WTC11 (cell line): Measurements from ENCODE around the gene ZNF664. TPM values are rescaled to one million over a fixed set of nuclear protein-coding genes. Genes with fewer than 3 reads are reported as not detected.

Source experiments
- ATAC-seq: fragments of 200-7000 bp; cut with Tn5 transposase; 2 replicates; pipeline ENCODE4 v1.10.0; 2021; ENCODE audit warnings: mild to moderate bottlenecking, moderate library complexity
- CTCF ChIA-PET: fragments of 300-600 bp; sonication (Branson Sonifier 250); formaldehyde crosslinking; loops from one replicate; lab custom pipeline; 2021; ENCODE audit warnings: antibody characterized with exemption; lab: Charles Lee
- POLR2A ChIA-PET: fragments of 350-600 bp; sonication (Branson Sonifier 250); formaldehyde crosslinking; loops from one replicate; lab custom pipeline; 2021; ENCODE audit warnings: antibody characterized with exemption; lab: Charles Lee
- DNase-seq: peaks from one replicate; pipeline ENCODE4 v3.0.0; 2021; ENCODE audit warnings: low spot score
- H3K27ac Mint-ChIP-seq: 2 replicates; pipeline ENCODE4 v1.8.0; 2021; ENCODE audit warnings: mixed read lengths
- H3K27me3 Mint-ChIP-seq: 2 replicates; pipeline ENCODE4 v1.8.0; 2021; ENCODE audit warnings: low read depth, mild to moderate bottlenecking, moderate library complexity, mixed read lengths
- H3K36me3 Mint-ChIP-seq: 2 replicates; pipeline ENCODE4 v1.8.0; 2021; ENCODE audit warnings: mixed read lengths
- H3K4me1 Mint-ChIP-seq: 2 replicates; pipeline ENCODE4 v1.8.0; 2022; ENCODE audit warnings: mixed read lengths
- H3K4me3 Mint-ChIP-seq: 2 replicates; pipeline ENCODE4 v1.8.0; 2021; ENCODE audit warnings: mild to moderate bottlenecking, moderate library complexity, mixed read lengths
- H3K9me3 Mint-ChIP-seq: 2 replicates; pipeline ENCODE4 v1.8.0; 2021; ENCODE audit warnings: mixed read lengths
- ATF1 ChIP-seq: sonication (generic); formaldehyde crosslinking; IDR thresholded peaks from 2 replicates; pipeline ENCODE4 v1.8.1; 2023; ENCODE audit warnings: mild to moderate bottlenecking, moderate library complexity, missing genetic modification reagents
- CREB1 ChIP-seq: sonication (generic); formaldehyde crosslinking; IDR thresholded peaks from 2 replicates; pipeline ENCODE4 v1.8.0; 2023; ENCODE audit warnings: mild to moderate bottlenecking, missing genetic modification reagents
- CTCF ChIP-seq: fragments of 200-600 bp; IDR thresholded peaks from 2 replicates; pipeline ENCODE4 v1.8.0; 2022; ENCODE audit warnings: antibody characterized with exemption
- ESRRA ChIP-seq: sonication (generic); formaldehyde crosslinking; IDR thresholded peaks from 2 replicates; pipeline ENCODE4 v1.8.1; 2022; ENCODE audit warnings: mild to moderate bottlenecking, missing genetic modification reagents, borderline replicate concordance
- GABPB1 ChIP-seq: sonication (generic); formaldehyde crosslinking; IDR thresholded peaks from 2 replicates; pipeline ENCODE4 v1.8.1; 2023; ENCODE audit warnings: mild to moderate bottlenecking, missing genetic modification reagents
- JUN ChIP-seq: sonication (generic); formaldehyde crosslinking; IDR thresholded peaks from 2 replicates; pipeline ENCODE4 v1.8.0; 2023; ENCODE audit warnings: mild to moderate bottlenecking, missing genetic modification reagents
- NR1H2 ChIP-seq: sonication (generic); formaldehyde crosslinking; IDR thresholded peaks from 2 replicates; pipeline ENCODE4 v1.9.0; 2021; ENCODE audit warnings: mild to moderate bottlenecking, moderate library complexity, missing genetic modification reagents
- OVOL2 ChIP-seq: fragments of 250-450 bp; sonication (Bioruptor Pico); IDR thresholded peaks from 2 replicates; pipeline ENCODE4 v1.9.0; 2021; ENCODE audit warnings: mild to moderate bottlenecking, borderline replicate concordance
- PREB ChIP-seq: sonication (generic); formaldehyde crosslinking; IDR thresholded peaks from 2 replicates; pipeline ENCODE4 v1.8.1; 2022; ENCODE audit warnings: mild to moderate bottlenecking, missing genetic modification reagents, moderate library complexity, borderline replicate concordance
- PRRX2 ChIP-seq: fragments of 250-450 bp; sonication (Bioruptor Pico); IDR thresholded peaks from 2 replicates; pipeline ENCODE4 v1.8.0; 2021; ENCODE audit warnings: mild to moderate bottlenecking
- RELA ChIP-seq: sonication (generic); formaldehyde crosslinking; IDR thresholded peaks from 2 replicates; pipeline ENCODE4 v1.8.1; 2022; ENCODE audit warnings: missing genetic modification reagents, mild to moderate bottlenecking, borderline replicate concordance
- ZBTB21 ChIP-seq: sonication (generic); formaldehyde crosslinking; IDR thresholded peaks from 2 replicates; pipeline ENCODE4 v1.8.1; 2023; ENCODE audit warnings: mild to moderate bottlenecking, missing genetic modification reagents, borderline replicate concordance
- ZMAT4 ChIP-seq: fragments of 250-450 bp; sonication (Bioruptor Pico); IDR thresholded peaks from 2 replicates; pipeline ENCODE4 v1.9.0; 2021; ENCODE audit warnings: mild to moderate bottlenecking
- ZNF121 ChIP-seq: sonication (generic); formaldehyde crosslinking; IDR thresholded peaks from 2 replicates; pipeline ENCODE4 v1.8.0; 2023; ENCODE audit warnings: missing genetic modification reagents
- ZNF219 ChIP-seq: sonication (generic); formaldehyde crosslinking; IDR thresholded peaks from 2 replicates; pipeline ENCODE4 v1.8.0; 2023; ENCODE audit warnings: missing genetic modification reagents, mild to moderate bottlenecking, borderline replicate concordance
- ZNF232 ChIP-seq: sonication (generic); formaldehyde crosslinking; IDR thresholded peaks from 2 replicates; pipeline ENCODE4 v1.8.0; 2022; ENCODE audit warnings: mild to moderate bottlenecking, missing genetic modification reagents
- ZNF317 ChIP-seq: sonication (generic); formaldehyde crosslinking; IDR thresholded peaks from 2 replicates; pipeline ENCODE4 v1.8.1; 2023; ENCODE audit warnings: low read depth, mild to moderate bottlenecking, moderate library complexity, missing genetic modification reagents, borderline replicate concordance
- ZNF416 ChIP-seq: fragments of 250-450 bp; sonication (Bioruptor Pico); IDR thresholded peaks from 2 replicates; pipeline ENCODE4 v1.9.0; 2021; ENCODE audit warnings: mild to moderate bottlenecking, inconsistent platforms
- ZNF512 ChIP-seq: sonication (generic); formaldehyde crosslinking; IDR thresholded peaks from 2 replicates; pipeline ENCODE4 v1.8.1; 2022; ENCODE audit warnings: missing genetic modification reagents, borderline replicate concordance
- ZNF671 ChIP-seq: fragments of 250-450 bp; sonication (Bioruptor Pico); IDR thresholded peaks from 2 replicates; pipeline ENCODE4 v1.8.0; 2021; ENCODE audit warnings: mild to moderate bottlenecking
- total RNA-seq: library from RNA; stranded (reverse); gene quantifications from 3 replicates; pipeline ENCODE4 v1.2.3, GENCODE V29; 2021

The ZNF664 gene
- total RNA-seq, 1 experiment from 2014 or later, result 61.7 TPM

- TF ChIP-seq ZMAT4 (no peak), NR1H2 (CRISPR knock-in tag) (no peak), CTCF (no peak), ZNF121 (CRISPR knock-in tag) (no peak), ZNF512 (CRISPR knock-in tag) (no peak), OVOL2 (CRISPR knock-in tag) (no peak), ZNF232 (CRISPR knock-in tag) (no peak)
Measured at GRCh38 chr12:124004233-124004875, 31.3 kb downstream of the ZNF664 start (continued).

GRCh38 chr12:124006085-124006845, 33.2 kb downstream of the ZNF664 start:
- ATAC-seq (no peak), DNase-seq (no peak)
- Mint-ChIP-seq H3K27me3 (no peaks in the 10 kb centered on the region), H3K27ac (no peak overlapping the region), H3K4me1 (peaks cover 21% of the 10 kb centered on the region)
- ChIA-PET POLR2A (no interaction called here), CTCF (interaction anchor here (0.6 to 1.4 kb wide), 5 partner anchors 26 to 837 kb away, joined by 3 to 5 read pairs (median 4); no protein-coding TSS in a partner anchor)
- TF ChIP-seq GABPB1 (no peak), ZNF416 (CRISPR knock-in tag) (no peak), ESRRA (no peak), JUN (no peak), CREB1 (no peak), PRRX2 (CRISPR knock-in tag) (no peak), RELA (CRISPR knock-in tag) (no peak), ZNF317 (CRISPR knock-in tag) (no peak), ZNF219 (CRISPR knock-in tag) (no peak), ZNF232 (CRISPR knock-in tag) (no peak), ATF1 (CRISPR knock-in tag) (no peak), ZNF671 (no peak), NR1H2 (CRISPR knock-in tag) (no peak), PREB (CRISPR knock-in tag) (no peak), ZBTB21 (CRISPR knock-in tag) (no peak)
- TF ChIP-seq, all 79 proteins: peak for 0
- H3K9me3 Mint-ChIP-seq, result no peaks in the 10 kb centered on the region
- H3K36me3 Mint-ChIP-seq, result peaks cover 9% of the 10 kb centered on the region; the same call in 1 of the 2 replicates
- no peak overlapping the region for H3K4me3 Mint-ChIP-seq
